ENCODE data around the gene CCDC88B. TPM values are rescaled to one million over a fixed set of nuclear protein-coding genes. Genes with fewer than 3 reads are reported as not detected.

The CCDC88B gene
- total RNA-seq, 2 donors from 2014 or later: 120 to 125 TPM

- Mint-ChIP-seq H3K4me3 (no peak overlapping the region), H3K9me3 (no peaks in the 10 kb centered on the region), H3K27me3 (peaks cover 33% of the 10 kb centered on the region), H3K36me3 (ENCODE audit: low read depth) (no peaks in the 10 kb centered on the region), H3K27ac (no peak overlapping the region), H3K4me1 (no peaks in the 10 kb centered on the region)
- no peak for ATAC-seq (replicated peaks)
These were observed 60.1 kb downstream of the CCDC88B start for GRCh38 chr11:64400102-64400501.

DNA sequence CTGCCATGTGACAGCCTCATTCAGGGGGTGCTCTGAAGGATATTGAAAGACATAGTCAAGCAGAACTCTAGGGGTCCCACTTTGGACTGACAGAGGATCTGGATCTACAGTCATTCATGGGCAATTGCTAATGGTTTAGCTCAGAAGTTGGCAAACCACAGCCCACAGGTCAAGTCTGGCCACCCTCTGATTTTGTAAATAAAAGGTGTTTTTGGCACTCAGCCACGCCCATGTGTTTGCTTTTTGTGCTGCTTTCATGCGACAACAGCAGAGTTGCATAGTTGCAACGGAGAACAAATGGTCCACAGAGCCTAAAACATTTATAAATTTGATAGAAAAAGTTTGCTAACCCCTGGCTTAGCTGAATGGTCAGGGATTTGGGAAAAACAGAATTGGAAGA, 60.7 kb downstream of the CCDC88B start:
- no peaks in the 10 kb centered on the region for H3K9me3 Mint-ChIP-seq
- ATAC-seq (replicated peaks): no peak
- H3K27ac Mint-ChIP-seq: no peak overlapping the region
- peaks cover 33% of the 10 kb centered on the region for H3K27me3 Mint-ChIP-seq
- no peaks in the 10 kb centered on the region for H3K4me1 Mint-ChIP-seq
- H3K4me3 Mint-ChIP-seq: no peak overlapping the region
- no peaks in the 10 kb centered on the region for H3K36me3 Mint-ChIP-seq (ENCODE audit: low read depth)

DNA sequence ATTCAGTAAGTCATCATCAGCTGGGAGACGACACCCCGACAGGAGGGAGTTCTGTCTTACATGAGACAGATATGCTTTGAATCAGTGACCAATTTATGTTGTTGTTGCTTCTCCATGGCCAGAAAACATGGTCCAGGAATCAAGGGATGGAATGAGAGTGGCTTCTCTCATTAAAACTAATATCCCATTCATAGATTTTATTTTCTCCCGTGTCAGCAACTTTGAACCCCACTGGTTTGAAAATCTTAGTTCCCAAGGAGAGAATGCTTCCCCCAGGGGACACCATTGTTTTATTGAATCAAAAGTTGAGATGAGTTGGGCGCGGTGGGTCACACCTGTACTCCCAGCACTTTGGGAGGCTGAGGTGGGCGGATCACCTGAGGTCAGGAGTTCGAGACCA, 61.8 kb downstream of the CCDC88B start:
- no peak for ATAC-seq (replicated peaks)
- Mint-ChIP-seq H3K27me3 (peaks cover 33% of the 10 kb centered on the region), H3K27ac (no peak overlapping the region), H3K4me1 (no peaks in the 10 kb centered on the region), H3K36me3 (ENCODE audit: low read depth) (no peaks in the 10 kb centered on the region), H3K9me3 (no peaks in the 10 kb centered on the region), H3K4me3 (no peak overlapping the region)

DNA sequence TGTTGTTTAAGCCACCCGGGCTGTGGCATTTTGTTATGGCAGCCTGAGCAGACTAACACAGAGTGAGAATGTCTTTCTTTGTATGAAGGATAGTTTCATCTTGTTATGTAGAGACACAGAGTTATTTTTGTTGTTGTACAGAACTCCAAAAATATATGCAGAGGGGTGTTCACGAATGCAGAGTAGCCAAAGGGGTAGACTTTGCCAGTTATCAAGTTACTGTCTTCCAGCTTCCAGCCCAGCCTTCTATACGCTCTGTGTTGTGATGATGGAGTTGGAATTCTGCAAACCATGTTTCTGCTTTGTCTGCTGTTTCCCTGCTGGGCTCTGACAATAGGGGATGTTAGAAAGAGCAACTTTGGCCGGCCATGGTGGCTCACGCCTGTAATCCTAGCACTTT, 63.1 kb downstream of the CCDC88B start:
- no peak overlapping the region for H3K27ac Mint-ChIP-seq
- H3K36me3 Mint-ChIP-seq (ENCODE audit: low read depth): no peaks in the 10 kb centered on the region
- no peaks in the 10 kb centered on the region for H3K4me1 Mint-ChIP-seq
- no peak overlapping the region for H3K4me3 Mint-ChIP-seq
- no peak for ATAC-seq (replicated peaks)
- H3K9me3 Mint-ChIP-seq: no peaks in the 10 kb centered on the region
- peaks cover 29% of the 10 kb centered on the region for H3K27me3 Mint-ChIP-seq

DNA sequence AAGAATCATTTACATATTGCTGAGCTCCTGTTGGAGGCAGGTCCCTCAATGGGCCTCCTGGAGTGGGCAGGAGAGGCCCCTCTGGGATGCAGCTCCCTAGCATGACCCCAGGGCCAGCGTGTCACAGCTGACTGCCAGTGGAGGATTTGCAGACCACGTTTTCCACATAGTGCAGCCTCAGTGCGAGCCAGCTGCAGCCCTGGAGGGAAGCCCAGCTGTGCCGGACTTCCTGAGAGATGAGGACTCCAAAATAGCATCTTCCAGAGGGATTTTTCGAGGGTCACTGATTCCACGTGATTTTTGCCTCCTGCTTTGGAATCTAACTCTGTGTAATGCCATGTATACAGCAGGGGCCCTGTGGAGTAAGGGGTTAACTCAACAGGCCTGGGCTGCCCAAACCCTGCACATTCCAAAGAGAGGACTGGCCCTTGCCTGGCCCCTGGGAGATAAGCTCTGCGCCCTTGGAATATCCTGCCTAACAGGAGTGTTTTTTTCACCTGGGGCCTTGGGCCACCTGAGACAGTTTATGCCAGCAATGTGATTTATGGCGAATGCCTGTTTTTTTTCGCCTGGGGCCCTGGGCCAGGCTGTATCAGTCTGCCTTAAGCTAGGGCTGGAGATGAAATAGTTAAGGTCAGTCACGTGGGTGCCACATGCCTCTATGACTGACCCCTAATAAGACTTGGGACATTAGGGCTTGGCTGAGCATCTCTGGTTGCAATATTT, 66.4 kb downstream of the CCDC88B start:
- no peak for ATAC-seq (replicated peaks)
- H3K27me3 Mint-ChIP-seq: peaks cover 27% of the 10 kb centered on the region
- no peaks in the 10 kb centered on the region for H3K36me3 Mint-ChIP-seq (ENCODE audit: low read depth)
- H3K9me3 Mint-ChIP-seq: no peaks in the 10 kb centered on the region
- no peaks in the 10 kb centered on the region for H3K4me1 Mint-ChIP-seq
- no peak overlapping the region for H3K27ac Mint-ChIP-seq
- no peak overlapping the region for H3K4me3 Mint-ChIP-seq

Other genes starting within 250 kb of the CCDC88B start
- gene MACROD1, start 174.1 kb upstream of the CCDC88B start, total RNA-seq: 1 to 10 TPM; 5.4 to 9.6 TPM
- gene STIP1, start 154.0 kb upstream of the CCDC88B start, total RNA-seq: 100 to 1,000 TPM; 259 to 462 TPM
- gene FERMT3, start 133.5 kb upstream of the CCDC88B start, total RNA-seq: 100 to 1,000 TPM; 172 to 191 TPM
- gene TRPT1, start 114.0 kb upstream of the CCDC88B start, total RNA-seq: 10 to 100 TPM; 20.3 to 48.4 TPM
- gene NUDT22, start 113.9 kb upstream of the CCDC88B start, total RNA-seq: 10 to 100 TPM; 77.4 to 98.4 TPM
- 10 to 100 TPM; 19.9 to 39.7 TPM for gene DNAJC4, start 109.7 kb upstream of the CCDC88B start, total RNA-seq
- gene VEGFB, start 105.6 kb upstream of the CCDC88B start, total RNA-seq: 10 to 100 TPM; 74.1 to 83.5 TPM
- 10 to 100 TPM; 16.3 to 45.2 TPM for gene FKBP2, start 99.1 kb upstream of the CCDC88B start, total RNA-seq
- 100 to 1,000 TPM; 236 to 276 TPM for gene PPP1R14B, start 93.3 kb upstream of the CCDC88B start, total RNA-seq
- 10 to 100 TPM; 13.1 to 22.8 TPM for gene PLCB3, start 88.7 kb upstream of the CCDC88B start, total RNA-seq
- 10 to 100 TPM; 21.5 to 38.5 TPM for gene BAD, start 55.5 kb upstream of the CCDC88B start, total RNA-seq
- 10 to 100 TPM; 40.6 to 41.4 TPM for gene GPR137, start 54.4 kb upstream of the CCDC88B start, total RNA-seq
- gene KCNK4, start 48.9 kb upstream of the CCDC88B start, total RNA-seq: not detected
- not detected for gene CATSPERZ, start 39.8 kb upstream of the CCDC88B start, total RNA-seq
- 10 to 100 TPM; 31.2 to 55.7 TPM for gene ESRRA, start 34.7 kb upstream of the CCDC88B start, total RNA-seq
- gene TRMT112, start 22.6 kb upstream of the CCDC88B start, total RNA-seq: 100 to 1,000 TPM; 157 to 218 TPM
- gene PRDX5, start 22.1 kb upstream of the CCDC88B start, total RNA-seq: 100 to 1,000 TPM; 124 to 164 TPM
- 10 to 100 TPM; 14.8 to 33.3 TPM for gene RPS6KA4, start 19.0 kb downstream of the CCDC88B start, total RNA-seq
- not detected for gene SLC22A11, start 215.7 kb downstream of the CCDC88B start, total RNA-seq